Smooth muscle cell (in vitro differentiated cells): ENCODE data around the gene TMCC3. TPM values are rescaled to one million over a fixed set of nuclear protein-coding genes. Genes with fewer than 3 reads are reported as not detected.
"Not testable (repeated sequence)": the region's sequence is repeated elsewhere in the genome, so short reads cannot be mapped to it uniquely, and the experiment has no call there.

ENCODE experiments used
- DNase-seq: peaks from one replicate; lab custom pipeline; 2025; ENCODE audit not compliant: unreplicated experiment; lab: John Stamatoyannopoulos, UW
- H2AFZ ChIP-seq: fragments of 200-600 bp; sonication (generic); 2 replicates; pipeline ENCODE4 v1.6.0; 2016; ENCODE audit warnings: antibody characterized with exemption, low read depth, mild to moderate bottlenecking
- H3F3A ChIP-seq: fragments of 200-600 bp; sonication (generic); 2 replicates; pipeline ENCODE4 v1.6.0; 2017; ENCODE audit warnings: antibody characterized with exemption, low read depth
- H3K27ac ChIP-seq: fragments of 200-600 bp; sonication (generic); 2 replicates; pipeline ENCODE4 v1.5.1; 2016; ENCODE audit warnings: low read depth, mild to moderate bottlenecking
- H3K27me3 ChIP-seq: fragments of 200-600 bp; sonication (generic); 2 replicates; pipeline ENCODE4 v1.6.1; 2016; ENCODE audit warnings: low read depth, mild to moderate bottlenecking
- H3K36me3 ChIP-seq: fragments of 200-600 bp; sonication (generic); 2 replicates; pipeline ENCODE4 v1.5.1; 2016; ENCODE audit warnings: low read depth
- H3K4me1 ChIP-seq: fragments of 200-600 bp; sonication (generic); 2 replicates; pipeline ENCODE4 v1.5.1; 2016; ENCODE audit warnings: low read depth
- H3K4me2 ChIP-seq: fragments of 200-600 bp; sonication (generic); 2 replicates; pipeline ENCODE4 v1.6.0; 2016; ENCODE audit warnings: mild to moderate bottlenecking
- H3K4me3 ChIP-seq: fragments of 200-600 bp; sonication (generic); 2 replicates; pipeline ENCODE4 v1.5.1; 2016; ENCODE audit warnings: mild to moderate bottlenecking
- H3K79me2 ChIP-seq: fragments of 200-600 bp; sonication (generic); 2 replicates; pipeline ENCODE4 v1.6.0; 2016; ENCODE audit warnings: low read depth, mild to moderate bottlenecking
- H3K9ac ChIP-seq: fragments of 200-600 bp; sonication (generic); 2 replicates; pipeline ENCODE4 v1.6.0; 2016; ENCODE audit warnings: low read depth
- H3K9me3 ChIP-seq: fragments of 200-600 bp; sonication (generic); replicated peaks from 2 replicates; pipeline ENCODE4 v1.5.1; 2016; ENCODE audit warnings: low read depth
- H4K20me1 ChIP-seq: fragments of 200-600 bp; sonication (generic); 2 replicates; pipeline ENCODE4 v1.6.0; 2016; ENCODE audit warnings: low read depth
- CTCF ChIP-seq: fragments of 200-600 bp; sonication (generic); IDR thresholded peaks from 2 replicates; pipeline ENCODE4 v1.5.1; 2017; ENCODE audit warnings: borderline replicate concordance, mild to moderate bottlenecking, antibody characterized with exemption; ENCODE audit not compliant: insufficient read depth, poor library complexity, severe bottlenecking
- WGBS: methylation state at CpG from one replicate; pipeline ENCODE4 v1.1.7; 2016; ENCODE audit warnings: low lambda C conversion rate; 5-methylcytosine and 5-hydroxymethylcytosine counted together
- polyA plus RNA-seq: library from polyadenylated mRNA; unstranded; fragments of >200 nt; fragmentation: Nextera tagmentation; extraction: Ambion mirVana; gene quantifications from 2 replicates; pipeline ENCODE4 v1.2.1, GENCODE V29; 2016
- total RNA-seq: library from RNA; depleted of rRNA; stranded (reverse); fragments of >200 nt; gene quantifications from 2 replicates; pipeline ENCODE4 v1.2.3, GENCODE V29; 2014

The TMCC3 gene
- total and polyA plus RNA-seq, 2 experiments from 2014 or later: 7.0 to 11.2 TPM

GRCh38 chr12:94614288-94614721, 36.1 kb downstream of the TMCC3 start:
- H3K9ac ChIP-seq: no peak overlapping the region
- H3K4me1 ChIP-seq: peaks cover 35% of the 10 kb centered on the region
- no peak for DNase-seq
- 16% methylated on average over 3 of the region's 3 CpGs for WGBS
- H4K20me1 ChIP-seq: peaks cover 48% of the 10 kb centered on the region
- no peaks in the 10 kb centered on the region for H3K9me3 ChIP-seq
- no peaks in the 10 kb centered on the region for H3K27me3 ChIP-seq
- peak overlapping the region; percentile 79 for H3K4me2 ChIP-seq
- peaks cover 12% of the 10 kb centered on the region for H3F3A ChIP-seq
- no peak overlapping the region for H2AFZ ChIP-seq
- H3K4me3 ChIP-seq: no peak overlapping the region
- no peak overlapping the region for H3K27ac ChIP-seq
- H3K36me3 ChIP-seq: no peaks in the 10 kb centered on the region
- peaks cover 16% of the 10 kb centered on the region for H3K79me2 ChIP-seq
- TF ChIP-seq CTCF: no peak

GRCh38 chr12:94609917-94610443, 40.4 kb downstream of the TMCC3 start:
- no peaks in the 10 kb centered on the region for H3K36me3 ChIP-seq
- no peak overlapping the region for H3K27ac ChIP-seq
- no peak for TF ChIP-seq CTCF
- peaks cover 7% of the 10 kb centered on the region for H3K79me2 ChIP-seq
- no peak overlapping the region for H3K4me3 ChIP-seq
- no peaks in the 10 kb centered on the region for H3K9me3 ChIP-seq
- H4K20me1 ChIP-seq: peaks cover 25% of the 10 kb centered on the region
- H3K9ac ChIP-seq: no peak overlapping the region
- peaks cover 3% of the 10 kb centered on the region for H3F3A ChIP-seq
- DNase-seq: no peak
- H2AFZ ChIP-seq: no peak overlapping the region
- no peak overlapping the region for H3K4me2 ChIP-seq
- WGBS: 91% methylated on average over 5 of the region's 5 CpGs
- H3K27me3 ChIP-seq: no peaks in the 10 kb centered on the region
- peaks cover 10% of the 10 kb centered on the region for H3K4me1 ChIP-seq

DNA sequence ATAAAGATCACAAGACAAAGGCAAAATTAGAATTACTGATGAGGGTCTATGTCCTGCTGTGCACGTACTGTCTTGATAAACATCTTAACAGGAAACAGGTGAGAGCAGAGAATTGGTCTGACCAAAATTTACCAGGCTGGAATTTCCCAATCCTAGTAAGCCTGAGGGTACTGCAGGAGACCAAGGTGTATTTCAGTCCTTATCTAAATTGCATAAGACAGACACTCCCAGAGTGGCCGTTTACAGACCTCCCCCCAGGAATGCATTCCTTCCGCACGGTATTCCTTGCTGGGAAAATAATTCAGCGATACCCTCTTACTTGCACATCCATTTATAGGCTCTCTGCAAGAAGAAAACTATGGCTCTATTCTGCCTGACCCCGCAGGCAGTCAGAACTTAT, 43.5 kb downstream of the TMCC3 start:
- DNase-seq, H3K79me2 ChIP-seq: not testable (repeated sequence)
- WGBS: 83% methylated on average over 6 of the region's 6 CpGs

GRCh38 chr12:94604366-94604698, 46.0 kb downstream of the TMCC3 start:
- Histone ChIP-seq H3K9ac (no peak overlapping the region), H3K4me3 (no peak overlapping the region), H3K79me2 (no peaks in the 10 kb centered on the region), H3K27ac (no peak overlapping the region), H3K4me1 (no peaks in the 10 kb centered on the region), H3K27me3 (no peaks in the 10 kb centered on the region), H3K4me2 (no peak overlapping the region), H3K9me3 (no peaks in the 10 kb centered on the region), H3F3A (no peaks in the 10 kb centered on the region), H4K20me1 (peaks cover 12% of the 10 kb centered on the region), H2AFZ (no peak overlapping the region), H3K36me3 (no peaks in the 10 kb centered on the region)
- no peak for DNase-seq
- no peak for TF ChIP-seq CTCF
- 59% methylated on average over 3 of the region's 3 CpGs for WGBS

More for the DNA sequence above, 43.5 kb downstream of the TMCC3 start:
- not testable (repeated sequence) for H2AFZ ChIP-seq, H3K27me3 ChIP-seq, H3K9ac ChIP-seq, H3K4me3 ChIP-seq, H3K27ac ChIP-seq, H3K4me1 ChIP-seq, H3F3A ChIP-seq, H3K4me2 ChIP-seq, H3K9me3 ChIP-seq, H3K36me3 ChIP-seq
- H4K20me1 ChIP-seq: peaks cover 15% of the 10 kb centered on the region
